Esophagus squamous epithelium (tissue), 4 donors: ENCODE results near the gene RBM19.

Experiments
- CTCF ChIP-seq, 6 experiments: fragments of 450-650 bp in 4 of 6; fragments of 200-600 bp in 2 of 6; sonication (generic) in 2 of 6; IDR thresholded peaks; one replicate each; pipeline ENCODE4 v1.5.1; 2016 to 2019; ENCODE audit warnings: antibody characterized with exemption in 6 of 6, mild to moderate bottlenecking in 4 of 6, moderate library complexity in 4 of 6
- POLR2A ChIP-seq, 4 donors: fragments of 450-650 bp; IDR thresholded peaks; one replicate each; pipeline ENCODE4 v1.6.1; 2017; ENCODE audit warnings: antibody characterized with exemption in 4 of 4, mild to moderate bottlenecking in 4 of 4, moderate library complexity in 3 of 4

GRCh38 chr12:113970211-113970610, 4.1 kb upstream of the RBM19 start:
- TF ChIP-seq CTCF (IDR thresholded peaks at IDR 0.05) (no peak), POLR2A (IDR thresholded peaks at IDR 0.05) (no peak)
